Medulla oblongata (tissue), 1 donor: ENCODE measurements around the gene USP36.
A peak's percentile ranks its signal among the peaks of the same experiment; 100 is the strongest.
"Not testable (repeated sequence)": the region's sequence is repeated elsewhere in the genome, so short reads cannot be mapped to it uniquely, and the experiment has no call there.

Experiments used
- DNase-seq: peaks from one replicate; pipeline ENCODE4 v3.0.0-alpha.2; 2015; ENCODE audit errors: extremely low spot score

Gene USP36

DNA sequence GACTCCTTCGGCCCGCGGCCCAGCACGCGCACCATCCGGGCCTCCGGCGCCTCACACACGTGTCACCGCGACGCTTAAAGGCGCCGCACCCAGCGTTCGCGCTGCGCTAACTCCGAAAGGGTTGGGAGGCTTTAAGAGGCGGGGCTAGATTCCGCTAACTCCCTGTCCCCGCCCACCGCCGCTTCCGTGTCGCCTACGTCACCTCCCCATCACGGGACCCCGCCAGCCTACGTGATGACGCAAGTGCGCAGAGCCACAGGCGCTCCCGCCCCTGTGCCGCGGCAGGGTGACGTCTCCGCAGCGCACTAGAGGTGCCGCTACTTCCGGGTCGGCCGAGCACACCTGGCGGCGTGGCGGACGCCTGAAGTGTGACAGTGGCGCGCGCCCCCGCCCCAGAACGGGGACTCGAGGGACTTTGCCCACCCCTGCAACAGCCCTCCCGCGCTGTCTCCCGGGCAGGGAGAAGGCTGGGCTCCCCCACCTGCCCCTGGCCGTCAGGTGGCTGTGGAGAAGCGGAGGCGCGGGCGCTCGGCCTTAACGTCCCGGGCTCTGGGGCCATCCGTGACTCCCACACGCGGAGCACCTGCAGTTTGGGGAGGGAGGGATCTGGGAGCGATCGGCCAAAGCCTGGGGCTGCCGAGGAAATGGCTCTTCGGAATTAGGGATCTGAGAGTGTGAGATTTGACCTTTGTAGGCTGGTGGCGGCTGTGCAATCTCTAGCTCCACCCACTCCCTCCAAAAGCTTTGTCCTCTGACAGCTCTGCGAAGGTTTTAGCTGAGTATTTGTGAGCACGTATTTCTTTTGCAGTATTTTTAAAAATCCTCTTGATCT lies at the start of gene USP36:
Gene USP36, minus strand, starts transcription at position 35 of the 832 bp plus-strand sequence. CDS start 4,451 bp downstream, outside the sequence.
- DNase-seq = peak; percentile 99

DNA sequence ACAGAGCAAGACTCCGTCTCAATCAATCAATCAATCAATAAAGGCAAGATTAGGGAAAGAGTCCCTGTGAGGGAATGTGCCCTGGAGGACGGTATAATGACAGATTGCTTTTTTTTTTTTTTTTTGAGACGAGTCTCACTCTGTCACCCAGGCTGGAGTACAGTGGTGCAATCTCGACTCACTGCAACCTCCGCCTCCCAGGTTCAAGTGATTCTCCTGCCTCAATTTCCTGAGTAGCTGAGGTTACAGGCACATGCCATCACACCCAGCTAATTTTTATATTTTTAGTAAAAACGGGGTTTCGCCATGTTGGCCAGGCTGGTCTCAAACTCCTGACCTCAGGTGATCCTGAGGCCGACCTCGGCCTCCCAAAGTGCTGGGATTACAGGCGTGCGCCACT lies 49.5 kb upstream of the USP36 start:
- DNase-seq = not testable (repeated sequence)

DNA sequence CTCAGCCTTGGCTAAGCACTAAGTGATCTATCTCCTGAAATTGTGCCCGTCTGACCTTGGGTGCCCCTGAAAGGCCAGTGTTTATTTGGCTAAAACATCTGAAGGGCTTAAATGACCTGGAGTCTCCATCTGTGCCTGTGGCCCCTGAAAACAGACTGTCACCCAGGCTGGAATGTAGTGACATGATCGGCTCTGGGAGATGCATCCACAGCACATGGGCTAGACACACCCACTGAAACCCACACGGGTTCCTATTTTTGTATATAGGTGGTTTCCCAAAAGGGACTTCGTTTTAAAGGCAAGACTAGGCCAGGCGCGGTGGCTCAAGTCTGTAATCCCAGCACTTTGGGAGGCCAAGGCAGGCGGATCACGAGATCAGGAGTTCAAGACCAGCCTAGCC lies 48.9 kb upstream of the USP36 start:
- DNase-seq = no peak

DNA sequence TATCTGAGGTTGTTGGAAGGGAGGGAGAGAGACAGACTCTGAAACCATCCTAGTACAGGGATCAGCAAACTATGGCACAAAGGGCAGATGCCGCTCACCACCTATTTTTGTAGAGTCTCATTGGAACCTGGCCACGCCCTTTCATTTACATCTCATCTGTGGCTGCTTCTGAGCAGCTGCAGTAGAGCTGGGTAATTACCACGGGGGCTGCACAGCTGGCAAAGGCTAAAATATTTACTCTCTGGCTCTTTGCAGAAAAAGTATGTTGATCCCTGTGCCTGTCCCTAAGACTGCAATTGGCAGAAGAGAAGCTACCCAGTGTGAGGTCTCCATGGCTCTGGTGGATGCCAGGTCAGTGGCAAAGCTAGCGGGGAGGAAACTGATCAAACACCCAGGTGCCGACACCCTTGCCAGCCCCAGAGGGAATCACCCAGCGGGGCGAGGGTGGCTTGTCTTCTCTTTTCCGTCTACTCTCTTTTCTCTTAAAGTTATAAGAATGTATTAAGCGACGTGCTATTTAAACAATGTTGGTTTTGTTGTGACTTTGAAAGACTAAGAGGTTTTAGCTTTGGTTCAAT lies 48.4 kb upstream of the USP36 start:
- no peak for DNase-seq

DNA sequence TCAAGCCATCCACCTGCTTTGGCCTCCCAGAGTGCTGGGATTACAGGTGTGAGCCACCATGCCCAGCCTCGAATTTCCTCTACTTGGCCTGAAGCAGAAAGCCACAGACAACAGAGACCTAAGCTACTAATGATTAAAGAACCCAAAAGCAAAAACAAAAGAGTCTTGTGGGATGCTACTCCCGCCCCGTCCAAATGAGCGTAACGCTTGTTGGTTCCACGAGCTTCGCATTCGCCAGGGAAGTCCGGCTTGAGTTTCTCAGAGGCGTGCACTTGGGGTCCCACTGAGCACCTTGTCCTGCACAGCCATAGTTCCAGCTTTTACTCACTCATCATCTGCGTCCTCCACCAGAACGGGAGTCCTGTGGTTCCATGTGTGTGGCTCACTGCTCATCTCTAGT lies 46.3 kb upstream of the USP36 start:
- DNase-seq = no peak

DNA sequence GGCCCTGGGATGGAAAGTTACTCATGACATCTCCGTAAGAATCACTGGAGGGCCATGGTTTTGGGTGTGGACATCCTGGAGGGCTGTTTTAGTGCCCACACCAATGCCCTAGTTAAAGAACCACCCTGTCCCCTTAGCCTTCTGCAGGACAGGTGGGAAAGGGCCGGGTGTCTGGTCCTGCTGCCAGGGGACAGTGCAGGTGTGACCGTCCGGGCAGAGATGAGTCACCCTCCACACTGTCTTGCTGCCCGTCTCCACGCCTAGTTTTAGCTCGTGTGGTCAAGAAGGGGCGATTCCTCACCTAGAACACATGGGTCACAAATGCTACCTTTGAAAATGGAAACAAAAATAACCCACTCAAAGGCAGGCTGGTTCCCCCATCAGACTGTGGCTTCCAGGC lies 45.3 kb upstream of the USP36 start:
- no peak for DNase-seq

DNA sequence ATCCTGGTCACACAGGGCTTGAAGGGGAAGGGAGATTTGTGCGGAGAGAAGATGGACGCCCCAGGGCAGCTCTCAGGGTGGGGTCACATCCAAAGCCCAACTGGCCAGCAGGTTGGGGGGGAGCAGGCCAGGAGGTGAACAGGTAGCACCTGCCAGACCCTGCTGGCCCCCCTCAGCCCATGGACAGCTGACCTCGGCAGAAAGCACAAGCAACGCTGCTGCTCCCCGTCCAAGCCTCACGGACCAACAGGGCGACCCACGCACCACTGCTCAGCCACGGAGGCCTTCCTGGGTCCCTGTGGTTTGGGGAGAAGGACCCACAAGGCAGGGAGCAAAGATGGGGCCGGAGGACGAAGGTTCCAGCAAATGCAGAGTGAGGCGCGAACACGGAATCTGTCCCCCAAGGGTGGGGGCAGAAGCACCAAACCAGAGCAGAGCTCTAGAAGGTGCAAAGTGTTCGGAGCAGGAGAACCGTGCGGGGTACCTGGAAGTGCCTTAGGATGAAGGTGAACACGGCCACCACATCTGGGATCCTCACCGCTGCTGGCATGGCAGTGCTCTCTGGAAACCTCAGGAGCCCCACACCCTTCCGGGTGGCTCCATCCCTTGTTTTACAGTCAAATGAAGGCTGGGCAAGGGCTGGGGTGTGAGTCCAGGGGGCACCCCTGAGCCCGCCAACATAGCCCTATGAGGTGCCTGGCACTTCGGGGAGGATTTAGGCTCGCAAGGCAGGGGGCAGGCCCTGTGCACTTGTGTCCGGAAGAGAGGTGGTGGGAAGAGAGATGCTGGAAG lies 44.5 kb upstream of the USP36 start:
- no peak for DNase-seq

DNA sequence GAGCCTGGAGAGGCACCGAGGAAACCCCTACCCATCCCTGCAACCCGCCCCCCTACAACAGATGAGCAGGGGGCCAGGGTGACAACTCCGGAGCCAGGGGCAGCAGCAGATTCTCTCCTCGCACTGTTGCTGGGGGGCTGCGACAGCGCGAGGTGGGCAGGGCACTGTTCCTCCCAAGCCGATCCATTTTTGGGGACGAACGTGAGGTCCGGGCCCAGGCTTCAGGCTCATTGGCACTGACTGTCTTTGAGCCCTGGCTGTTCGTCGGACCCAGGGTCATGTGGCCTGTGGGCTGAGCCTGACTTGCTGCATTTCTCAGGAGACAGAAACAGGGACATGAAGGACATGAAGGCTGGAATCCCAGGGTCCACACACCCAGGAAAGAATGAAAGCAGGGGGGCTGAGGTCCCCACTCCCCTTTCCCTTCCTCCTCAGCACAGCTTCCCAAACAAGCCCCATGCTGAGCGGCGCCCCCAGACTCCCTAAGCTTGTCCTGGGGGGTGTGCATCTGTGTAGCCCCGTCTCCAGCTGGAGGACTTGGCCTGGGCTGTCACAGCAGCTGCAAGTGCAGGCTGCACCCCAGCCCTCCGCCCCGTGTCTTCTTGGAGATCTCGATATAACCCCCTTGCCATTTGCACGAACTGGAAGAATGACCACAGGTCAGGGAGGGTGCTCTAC lies 43.7 kb upstream of the USP36 start:
- peak; percentile 81 for DNase-seq

DNA sequence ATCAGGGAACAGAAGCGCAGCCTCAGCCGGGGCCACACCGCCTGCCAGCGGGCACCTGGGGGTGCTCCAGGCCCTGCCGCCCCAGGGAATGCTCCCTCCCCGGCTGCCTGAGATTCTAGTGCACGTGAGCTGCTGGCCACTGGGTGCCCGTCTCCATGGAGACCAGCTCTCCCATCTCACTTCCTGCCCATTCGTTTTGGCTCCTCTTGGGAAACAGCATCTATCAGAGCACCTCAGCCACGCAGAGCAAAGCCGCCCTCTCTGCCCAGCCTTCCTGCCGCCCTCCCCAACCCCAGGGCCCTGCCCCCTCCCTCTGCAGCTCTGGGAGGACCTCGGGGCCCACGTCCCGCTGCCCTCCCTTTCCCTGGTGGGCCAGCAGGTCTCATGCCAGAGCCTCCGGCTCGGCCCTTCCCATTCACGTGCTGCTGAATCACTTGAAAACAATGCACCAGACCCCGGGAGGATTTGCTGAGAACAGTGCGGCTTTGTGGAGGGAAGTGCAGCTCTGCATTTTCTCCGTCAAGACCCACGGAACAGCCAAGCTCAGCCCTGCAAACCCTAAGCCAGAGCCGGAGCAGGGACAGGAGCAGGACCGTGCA lies 43.0 kb upstream of the USP36 start:
- DNase-seq = peak; percentile 95

DNA sequence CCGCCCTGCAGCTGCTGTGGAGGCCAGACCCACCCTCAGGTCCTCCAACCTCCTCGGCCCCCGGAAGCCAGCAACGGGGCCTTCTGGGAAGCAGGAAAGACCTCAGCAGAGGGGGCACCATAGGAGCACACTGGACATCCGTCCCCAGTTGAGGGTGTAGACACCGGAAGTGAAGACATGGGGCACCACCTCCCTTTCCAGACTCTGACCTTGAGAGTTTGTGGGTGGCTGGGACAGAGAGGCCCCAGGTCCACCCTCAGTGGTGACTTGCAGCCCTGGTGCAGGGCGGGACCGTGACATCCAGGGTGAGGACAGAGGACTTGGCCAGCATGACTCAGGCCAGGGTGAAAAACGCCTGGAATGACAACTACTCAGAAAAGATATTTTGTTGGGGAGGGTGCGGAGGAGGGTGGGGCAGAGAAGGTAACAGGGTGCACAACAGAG lies 42.5 kb upstream of the USP36 start:
- no peak for DNase-seq

DNA sequence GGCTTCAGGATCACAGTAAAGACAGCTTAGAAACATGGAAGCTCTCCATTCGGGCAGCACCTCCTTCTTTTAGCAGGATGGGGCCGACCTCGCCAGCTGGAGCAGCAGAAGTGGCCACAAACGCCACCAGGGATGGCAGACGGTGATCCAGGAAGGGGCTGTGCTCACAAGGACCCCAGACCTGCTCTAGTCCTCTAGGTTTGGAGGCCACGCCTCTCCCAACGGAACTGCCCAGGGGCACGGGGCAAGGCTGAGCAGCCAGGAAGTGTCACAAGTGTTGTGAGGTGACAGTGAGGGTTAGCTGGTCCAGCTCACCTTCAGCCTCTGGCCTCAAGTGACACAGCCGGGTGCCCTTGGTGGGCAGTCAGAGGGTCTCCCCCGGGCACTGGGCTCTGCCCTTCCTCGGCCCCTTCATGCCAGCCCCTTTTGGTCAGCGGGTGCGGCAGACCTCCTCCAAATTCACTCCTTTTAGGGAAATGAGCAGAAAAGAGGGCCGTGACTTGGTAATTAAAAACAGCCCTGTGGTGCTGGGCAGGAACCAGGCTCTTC lies 42.0 kb upstream of the USP36 start:
- DNase-seq = no peak

DNA sequence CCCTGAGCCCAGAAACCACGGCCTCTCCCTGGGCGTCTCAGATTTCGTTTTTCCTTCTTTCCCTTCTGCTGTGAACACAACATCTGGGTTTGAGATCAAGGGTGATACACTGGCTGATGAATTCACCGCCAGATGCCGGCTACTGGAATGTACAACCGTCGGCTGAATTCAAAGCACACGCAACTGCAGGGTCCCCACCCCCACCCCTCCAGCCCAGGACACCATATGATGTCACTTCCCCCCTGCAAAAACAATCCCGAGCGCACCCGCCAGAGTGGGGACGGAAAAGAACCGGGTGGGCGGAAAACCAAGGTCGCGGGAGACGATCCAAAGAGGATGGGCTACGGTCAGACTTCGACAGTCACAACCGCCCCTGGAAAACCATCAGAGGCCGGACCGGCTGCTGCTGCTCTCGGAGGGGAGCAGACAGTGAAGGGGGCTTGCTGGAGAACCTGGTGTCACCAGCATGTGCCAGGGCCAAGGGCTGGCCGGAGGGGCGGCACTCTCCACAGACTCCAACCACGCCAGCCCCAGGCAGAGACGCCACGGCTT lies 39.1 kb upstream of the USP36 start:
- no peak for DNase-seq

DNA sequence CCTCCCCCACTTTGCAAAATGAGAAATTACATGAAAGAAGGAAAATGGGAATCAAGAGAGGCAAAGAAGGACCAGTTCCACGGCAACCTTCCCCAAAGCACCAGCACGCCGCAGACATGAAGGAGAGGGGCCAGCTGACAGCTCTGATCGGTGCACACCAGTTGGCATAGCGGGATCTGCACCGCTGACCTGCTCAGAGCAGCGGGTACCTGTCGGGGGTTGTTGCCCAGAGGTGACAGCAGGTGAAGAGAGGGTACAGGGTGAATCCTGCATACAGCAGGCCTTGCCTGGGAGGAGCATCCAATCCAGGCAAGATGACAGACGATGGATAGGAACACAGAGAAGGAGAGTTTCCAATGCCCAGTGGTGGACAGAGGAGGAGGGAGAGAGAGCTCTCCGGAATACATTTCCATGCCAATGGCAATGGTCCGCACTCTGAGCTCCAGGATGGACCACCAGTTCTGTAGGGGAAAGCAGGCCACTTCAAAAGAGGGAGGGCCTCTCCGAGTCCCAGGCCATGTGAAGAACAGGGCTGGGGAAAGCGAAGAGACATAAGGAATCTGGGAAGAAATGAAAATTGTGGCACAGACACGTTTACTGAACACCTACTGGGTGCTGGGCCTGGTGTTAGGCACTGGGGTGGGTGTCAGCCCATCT lies 38.4 kb upstream of the USP36 start:
- DNase-seq = no peak

DNA sequence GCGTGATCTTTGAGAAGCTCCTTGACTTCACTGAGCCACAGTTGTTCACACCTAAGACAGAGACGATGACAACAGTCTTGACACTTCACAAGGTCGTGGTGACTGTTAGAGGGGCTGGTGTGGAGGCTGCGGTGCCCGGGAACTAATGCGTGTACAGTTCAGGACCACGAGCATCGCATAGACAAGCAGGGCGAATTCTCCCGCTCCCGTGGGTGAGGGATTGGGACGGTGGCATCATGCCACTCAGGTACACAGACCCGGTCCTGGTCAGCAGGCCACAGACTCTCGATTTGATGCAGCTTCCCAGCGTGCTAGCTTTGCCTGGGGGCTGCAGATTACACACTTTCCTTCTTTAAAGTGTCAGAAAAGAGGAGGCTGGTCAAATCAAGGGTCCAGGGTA lies 37.6 kb upstream of the USP36 start:
- DNase-seq = no peak

DNA sequence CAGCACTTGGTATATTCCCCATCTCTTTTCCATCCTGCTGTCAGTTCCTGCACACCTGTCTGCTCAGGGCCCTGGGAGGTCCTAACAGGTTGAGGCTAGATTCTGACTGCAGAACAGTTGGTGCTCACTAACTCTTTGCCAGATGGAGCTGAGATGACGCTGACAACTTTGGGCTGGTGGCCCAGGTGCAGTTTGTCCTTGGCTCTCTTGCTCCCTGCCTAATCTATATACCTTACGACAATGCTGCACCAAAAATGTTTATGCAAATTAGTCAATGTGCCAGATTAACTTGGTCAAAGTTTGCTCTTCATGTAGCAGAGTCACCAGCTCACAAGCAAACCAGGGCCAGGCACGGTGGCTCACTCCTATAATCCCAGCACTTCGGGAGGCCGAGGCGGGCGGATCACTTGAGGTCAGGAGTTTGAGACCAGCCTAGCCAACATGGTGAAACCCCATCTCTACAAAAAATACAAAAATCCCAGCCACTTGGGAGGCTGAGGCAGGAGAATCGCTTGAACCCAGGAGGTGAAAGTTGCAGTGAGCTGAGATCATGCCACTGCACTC lies 36.4 kb upstream of the USP36 start:
- not testable (repeated sequence) for DNase-seq

DNA sequence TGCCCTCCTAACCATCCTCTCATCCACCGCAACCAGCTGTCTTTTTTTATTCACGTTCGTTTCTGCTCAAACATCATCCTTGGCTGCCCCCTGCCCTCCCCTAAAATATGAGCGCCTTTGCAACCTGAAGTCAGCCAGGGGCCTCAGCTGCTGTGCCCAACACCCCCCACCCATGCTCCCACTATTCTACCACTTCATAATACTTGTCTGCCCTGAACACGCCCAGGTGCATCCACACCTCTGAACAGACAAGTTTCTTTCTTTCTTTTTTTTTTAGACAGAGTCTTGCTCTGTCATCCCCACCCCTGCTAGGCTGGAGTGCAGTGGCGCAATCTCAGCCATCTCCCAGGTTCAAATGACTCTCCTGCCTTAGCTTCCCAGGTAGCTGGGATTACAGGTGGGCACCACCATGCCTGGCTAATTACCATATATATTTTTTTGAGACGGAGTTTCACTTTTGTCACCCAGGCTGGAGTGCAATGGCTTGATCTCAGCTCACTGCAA lies 35.5 kb upstream of the USP36 start:
- no peak for DNase-seq

DNA sequence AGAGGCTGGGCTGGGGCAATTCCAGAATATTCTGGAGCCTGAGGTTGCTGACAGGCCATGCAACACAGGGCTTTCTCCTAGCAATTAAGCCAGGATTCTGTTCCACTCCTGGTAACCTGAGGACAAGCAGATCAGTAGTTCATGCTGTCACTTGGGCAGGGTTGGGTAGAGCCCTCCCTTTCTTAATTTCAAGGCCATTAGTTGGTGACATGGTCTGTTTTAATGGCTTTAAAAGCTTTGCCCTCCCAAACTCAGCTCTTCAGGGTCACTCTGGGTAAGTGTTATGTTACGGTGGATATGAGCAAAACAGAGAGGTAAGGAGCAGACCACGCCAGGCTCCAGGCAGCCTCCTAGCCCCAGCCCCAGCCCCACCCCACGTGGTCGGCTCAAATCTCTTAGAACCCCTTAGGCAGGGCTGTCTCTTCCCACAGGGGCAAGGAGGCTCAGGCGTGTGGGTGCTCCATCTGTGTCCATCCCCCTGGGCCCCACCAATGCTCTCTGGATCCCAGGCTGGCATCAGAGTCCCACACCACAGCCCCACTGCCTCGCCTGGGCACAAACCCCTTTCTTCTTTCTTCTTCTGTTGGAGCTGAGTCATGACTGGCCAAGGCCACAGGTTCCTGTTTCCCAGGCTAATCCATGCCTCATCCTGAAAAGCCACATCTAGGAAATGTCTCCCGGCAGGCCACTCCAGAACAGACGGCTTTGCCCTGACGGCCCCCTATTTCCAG lies 34.9 kb upstream of the USP36 start:
- DNase-seq = no peak

DNA sequence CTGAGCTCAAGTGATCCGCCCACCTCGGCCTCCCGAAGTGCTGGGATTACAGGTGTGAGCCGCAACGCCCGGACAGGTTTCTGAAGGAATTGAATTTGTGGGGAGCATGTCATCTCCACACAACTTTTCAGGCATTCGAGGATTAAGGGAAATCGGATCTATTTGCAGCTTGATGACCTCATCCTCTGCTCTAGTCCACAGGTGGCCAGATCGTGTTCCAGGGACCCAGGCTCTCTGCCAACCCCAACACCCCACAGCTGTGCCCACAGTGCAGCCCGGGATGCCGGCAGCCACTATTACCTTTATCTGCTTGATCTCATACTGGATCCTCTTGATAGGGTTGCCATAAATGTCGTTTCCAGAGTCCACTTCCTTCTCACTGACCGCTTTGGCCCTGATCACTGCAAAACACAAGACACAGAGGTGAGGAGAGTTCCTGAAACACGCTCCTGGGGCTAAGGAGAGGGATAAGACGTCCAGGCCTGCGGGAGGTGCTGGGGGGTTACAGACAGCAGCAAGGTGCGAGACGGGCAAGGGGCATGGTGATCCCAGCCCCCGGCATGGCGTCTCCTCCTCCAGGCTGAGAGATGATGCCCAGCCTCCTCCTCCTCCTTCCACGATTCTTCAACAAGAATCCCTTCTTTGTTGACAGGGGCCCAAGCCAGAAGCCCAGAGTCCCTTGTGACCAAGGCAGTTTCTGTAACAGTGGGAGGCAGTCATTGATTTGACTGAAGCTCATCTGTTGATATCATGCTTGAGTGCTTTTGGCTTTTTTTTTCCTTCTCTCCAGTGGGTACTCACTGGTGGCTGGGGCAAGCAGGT lies 33.1 kb upstream of the USP36 start:
- peak; percentile 91 for DNase-seq
